ENCODE results near the gene PLPPR3. TPM values are rescaled to one million over a fixed set of nuclear protein-coding genes. Genes with fewer than 3 reads are reported as not detected.

The PLPPR3 gene
- polyA plus RNA-seq, 1 of the 3 experiments (the other 2 are of a cell fraction) = 1.6 TPM

DNA sequence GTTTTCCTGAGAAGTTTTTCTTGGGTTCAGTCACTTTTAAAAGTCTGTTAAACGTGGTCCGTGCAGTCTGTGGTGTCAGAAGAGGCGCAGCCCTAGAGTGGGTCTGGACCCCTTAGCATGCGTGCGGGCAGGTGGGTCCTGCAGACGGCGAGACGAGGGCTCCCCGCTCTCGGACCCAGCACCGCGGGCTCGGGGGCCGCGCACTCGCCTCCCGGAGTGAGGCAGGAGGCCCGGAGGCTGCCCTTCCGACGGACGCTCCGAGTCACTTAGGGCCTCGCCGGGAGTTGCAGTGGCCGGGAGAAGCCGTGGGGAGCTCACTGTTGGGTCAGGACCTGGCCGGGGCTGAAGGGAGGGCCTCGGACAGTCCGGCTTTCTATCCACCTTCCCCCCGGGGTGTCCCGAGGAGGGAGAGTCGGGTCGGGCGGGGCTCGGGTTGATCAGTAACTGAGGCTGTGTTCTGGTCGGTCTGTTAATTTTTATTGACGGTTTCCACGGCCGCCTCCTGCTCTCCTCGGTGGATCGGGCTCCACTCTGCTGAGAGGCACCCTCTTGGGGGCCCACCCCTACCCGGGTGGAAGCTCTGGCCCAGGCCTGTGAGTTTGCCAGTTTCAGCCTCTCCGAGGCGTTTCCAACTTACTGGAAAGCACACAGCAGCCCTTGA, 23.2 kb downstream of the PLPPR3 start:
- peaks cover 57% of the 10 kb centered on the region for H3K79me2 ChIP-seq (ENCODE audit: insufficient read depth)
- H3K4me1 ChIP-seq (ENCODE audit: control insufficient read depth in 1 of 2, insufficient read depth in 2 of 2, low read depth in 1 of 2, low read length in 1 of 2) = peaks cover 29 to 47% of the 10 kb centered on the region in 2 experiments; a peak in 3 of 4 replicates
- H3K9me3 ChIP-seq = no peaks in the 10 kb centered on the region
- H3K4me2 ChIP-seq = peak overlapping the region; percentile 95
- 0 out of 2 replicates have a peak, but pooled peaks have one; percentile 6 for TF ChIP-seq SIN3A (IDR thresholded peaks at IDR 0.05; ENCODE audit: borderline replicate concordance, low read depth, low read length)
- no peak for TF ChIP-seq POLR2AphosphoS5 (IDR thresholded peaks at IDR 0.05; ENCODE audit: low read depth, low read length)
- POLR2A ChIA-PET = no interaction called here
- H4K20me1 ChIP-seq (ENCODE audit: insufficient read depth) = peaks cover 57% of the 10 kb centered on the region
- H3K4me3 ChIP-seq (ENCODE audit: low read depth in 2 of 2, low read length in 1 of 2) = peak overlapping the region; percentile 85 to 88
- CTCF ChIA-PET = interaction anchor here (1.3 kb wide), 1 partner anchor 31 kb away, joined by 3 read pairs; no protein-coding TSS in a partner anchor
- H3K36me3 ChIP-seq (replicated peaks in 1 of 2; ENCODE audit: control insufficient read depth in 1 of 2, insufficient read depth in 2 of 2, low read length in 1 of 2) = peaks cover 14 to 21% of the 10 kb centered on the region in 2 experiments
- H3K27me3 ChIP-seq (ENCODE audit: insufficient read depth) = no peaks in the 10 kb centered on the region
- H3K9me2 ChIP-seq = no peaks in the 10 kb centered on the region
- no peak for DNase-seq
- H3K27ac ChIP-seq (ENCODE audit: low read depth in 2 of 2, low read length in 1 of 2) = peak overlapping the region; percentile 69 to 70
- peak overlapping the region; percentile 96 for H3K9ac ChIP-seq
- peaks cover 4% of the 10 kb centered on the region for H3F3A ChIP-seq (replicated peaks; ENCODE audit: insufficient read depth)
- H2AFZ ChIP-seq (ENCODE audit: low read depth) = no peak overlapping the region
- under 1% methylated on average over 24 of the region's 44 CpGs for WGBS (ENCODE audit: low lambda C conversion rate)

DNA sequence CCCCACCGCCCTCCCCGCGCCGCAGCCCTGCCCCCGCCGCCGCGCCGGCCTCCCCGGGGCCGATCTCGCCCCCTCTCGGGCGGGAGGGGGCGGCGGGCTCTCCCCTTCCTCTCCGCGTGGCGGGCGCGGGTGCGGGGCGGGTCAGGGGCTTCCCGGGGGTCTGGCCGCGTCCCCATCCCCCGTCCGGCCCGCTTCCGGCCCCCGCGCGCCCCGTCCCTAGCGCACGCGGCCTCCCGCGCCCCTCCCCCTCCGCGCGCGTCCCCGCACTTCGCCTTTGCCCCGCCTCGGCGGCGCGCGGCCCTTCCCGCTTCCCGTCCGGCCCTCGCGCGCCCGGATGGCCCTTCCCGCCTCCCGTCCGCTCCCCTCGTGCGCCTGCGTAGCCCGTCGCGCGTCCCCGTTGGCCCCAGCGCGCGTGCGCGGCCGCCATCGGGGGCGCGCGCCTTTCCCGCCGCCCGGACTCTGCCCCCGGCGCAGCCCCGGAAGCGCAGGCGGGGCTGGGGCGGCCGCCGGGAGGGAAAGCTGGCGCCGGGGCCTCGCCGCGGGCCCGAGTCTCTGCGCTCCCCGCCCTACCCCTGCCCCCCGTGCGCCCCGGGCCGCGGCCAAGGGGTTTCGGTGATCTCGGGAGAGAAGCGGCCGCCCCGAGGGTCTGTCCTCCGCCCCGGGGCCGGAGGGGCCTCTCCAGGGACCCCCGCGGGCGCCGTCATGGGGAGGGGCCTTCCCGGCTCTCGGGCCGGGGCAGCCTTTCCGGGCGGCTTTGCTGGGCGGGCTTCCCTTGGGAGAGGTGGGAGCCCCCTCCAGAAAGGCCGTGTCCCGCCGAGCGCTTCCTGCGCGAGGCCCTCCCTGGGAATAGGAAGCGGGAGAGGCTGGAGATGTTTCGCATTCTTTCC, 24.0 kb downstream of the PLPPR3 start:
- peaks cover 49% of the 10 kb centered on the region for H4K20me1 ChIP-seq (ENCODE audit: insufficient read depth)
- no peaks in the 10 kb centered on the region for H3K9me2 ChIP-seq
- H2AFZ ChIP-seq (ENCODE audit: low read depth) = no peak overlapping the region
- H3K27ac ChIP-seq (ENCODE audit: low read depth in 2 of 2, low read length in 1 of 2) = peak overlapping the region; percentile 81 to 94
- H3F3A ChIP-seq (replicated peaks; ENCODE audit: insufficient read depth) = peaks cover 4% of the 10 kb centered on the region
- peaks cover 49% of the 10 kb centered on the region for H3K79me2 ChIP-seq (ENCODE audit: insufficient read depth)
- H3K9ac ChIP-seq = peak overlapping the region; percentile 96
- POLR2A ChIA-PET = no interaction called here
- peaks cover 10 to 16% of the 10 kb centered on the region in 2 experiments for H3K36me3 ChIP-seq (replicated peaks in 1 of 2; ENCODE audit: control insufficient read depth in 1 of 2, insufficient read depth in 2 of 2, low read length in 1 of 2)
- peaks cover 29 to 47% of the 10 kb centered on the region in 2 experiments; a peak in 3 of 4 replicates for H3K4me1 ChIP-seq (ENCODE audit: control insufficient read depth in 1 of 2, insufficient read depth in 2 of 2, low read depth in 1 of 2, low read length in 1 of 2)
- no peaks in the 10 kb centered on the region for H3K9me3 ChIP-seq
- H3K4me3 ChIP-seq (ENCODE audit: low read depth in 2 of 2, low read length in 1 of 2) = peak overlapping the region; percentile 85 to 88
- peak; percentile 98 for DNase-seq
- CTCF ChIA-PET = interaction anchor here (1.5 kb wide), 1 partner anchor 186 kb away, joined by 3 read pairs; the partner anchor contains the start of gene WDR18
- H3K27me3 ChIP-seq (ENCODE audit: insufficient read depth) = no peaks in the 10 kb centered on the region
- H3K4me2 ChIP-seq = peak overlapping the region; percentile 95
- WGBS (ENCODE audit: low lambda C conversion rate) = 2% methylated on average over 26 of the region's 129 CpGs
- TF ChIP-seq ELF1 (IDR thresholded peaks at IDR 0.05) = peak; percentile 20; the same call in 1 of the 2 replicates
- TF ChIP-seq, protein P1, sequence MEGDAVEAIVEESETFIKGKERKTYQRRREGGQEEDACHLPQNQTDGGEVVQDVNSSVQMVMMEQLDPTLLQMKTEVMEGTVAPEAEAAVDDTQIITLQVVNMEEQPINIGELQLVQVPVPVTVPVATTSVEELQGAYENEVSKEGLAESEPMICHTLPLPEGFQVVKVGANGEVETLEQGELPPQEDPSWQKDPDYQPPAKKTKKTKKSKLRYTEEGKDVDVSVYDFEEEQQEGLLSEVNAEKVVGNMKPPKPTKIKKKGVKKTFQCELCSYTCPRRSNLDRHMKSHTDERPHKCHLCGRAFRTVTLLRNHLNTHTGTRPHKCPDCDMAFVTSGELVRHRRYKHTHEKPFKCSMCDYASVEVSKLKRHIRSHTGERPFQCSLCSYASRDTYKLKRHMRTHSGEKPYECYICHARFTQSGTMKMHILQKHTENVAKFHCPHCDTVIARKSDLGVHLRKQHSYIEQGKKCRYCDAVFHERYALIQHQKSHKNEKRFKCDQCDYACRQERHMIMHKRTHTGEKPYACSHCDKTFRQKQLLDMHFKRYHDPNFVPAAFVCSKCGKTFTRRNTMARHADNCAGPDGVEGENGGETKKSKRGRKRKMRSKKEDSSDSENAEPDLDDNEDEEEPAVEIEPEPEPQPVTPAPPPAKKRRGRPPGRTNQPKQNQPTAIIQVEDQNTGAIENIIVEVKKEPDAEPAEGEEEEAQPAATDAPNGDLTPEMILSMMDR (IDR thresholded peaks at IDR 0.05) = no peak
- TF ChIP-seq SIN3A (IDR thresholded peaks at IDR 0.05; ENCODE audit: borderline replicate concordance, low read depth, low read length) = 0 out of 2 replicates have a peak, but pooled peaks have one; percentile 4
- no peak for TF ChIP-seq JUND (IDR thresholded peaks at IDR 0.05)
- no peak for TF ChIP-seq USF2 (IDR thresholded peaks at IDR 0.05; ENCODE audit: borderline replicate concordance, low read depth, low read length)
- no peak for TF ChIP-seq NFIC (IDR thresholded peaks at IDR 0.05; ENCODE audit: borderline replicate concordance)
- no peak for TF ChIP-seq RCOR1 (IDR thresholded peaks at IDR 0.05; ENCODE audit: low read length)
- TF ChIP-seq RXRA (IDR thresholded peaks at IDR 0.05; ENCODE audit: borderline replicate concordance, low read depth) = no peak
- TF ChIP-seq NRF1 (IDR thresholded peaks at IDR 0.05; ENCODE audit: low read depth, low read length) = peak; percentile 94
- TF ChIP-seq GABPA (IDR thresholded peaks at IDR 0.05; ENCODE audit: low read depth) = no peak
- no peak for TF ChIP-seq MEF2A (IDR thresholded peaks at IDR 0.05; ENCODE audit: borderline replicate concordance, low read depth)
- no peak for TF ChIP-seq EP300 (IDR thresholded peaks at IDR 0.05; ENCODE audit: borderline replicate concordance in 1 of 2, low read depth in 1 of 2, low read length in 1 of 2)
- no peak for TF ChIP-seq FOXJ3 (CRISPR knock-in tag; IDR thresholded peaks at IDR 0.05)
- TF ChIP-seq ZBTB33 (IDR thresholded peaks at IDR 0.05; ENCODE audit: borderline replicate concordance, low read depth) = no peak
- no peak for TF ChIP-seq GATA2 (CRISPR knock-in tag; IDR thresholded peaks at IDR 0.05)
- no peak for TF ChIP-seq USF1 (IDR thresholded peaks at IDR 0.05; ENCODE audit: borderline replicate concordance, low read depth)
- no peak for TF ChIP-seq IRF3 (IDR thresholded peaks at IDR 0.05; ENCODE audit: low read depth, low read length)
